Thoracic aorta (tissue), 2 donors: ENCODE measurements around the gene EEF1AKMT4. TPM values are rescaled to one million over a fixed set of nuclear protein-coding genes. Genes with fewer than 3 reads are reported as not detected.

Experiments
- ATAC-seq: fragments of 150-250 bp; one replicate; pipeline ENCODE4 v1.8.0; 2017; ENCODE audit warnings: low read depth; ENCODE audit not compliant: insufficient number of reproducible peaks, low FRiP score
- DNase-seq: peaks from one replicate; pipeline ENCODE4 v3.0.0-alpha.2; 2020; ENCODE audit warnings: low spot score
- H3K27ac ChIP-seq, 2 donors: fragments of 200-600 bp; sonication (generic); 1 replicate in 1 of 2; 2 replicates in 1 of 2; pipeline ENCODE4 v1.5.1; 2016; ENCODE audit warnings: mild to moderate bottlenecking in 2 of 2, moderate library complexity in 2 of 2
- H3K27me3 ChIP-seq: fragments of 200-600 bp; sonication (generic); replicated peaks from 2 replicates; pipeline ENCODE4 v1.6.0; 2016; ENCODE audit warnings: mild to moderate bottlenecking; ENCODE audit not compliant: insufficient read depth
- H3K36me3 ChIP-seq: fragments of 200-600 bp; sonication (generic); one replicate; pipeline ENCODE4 v1.5.1; 2016
- H3K4me1 ChIP-seq, 2 donors: fragments of 200-600 bp; sonication (generic); 1 replicate in 1 of 2; 2 replicates in 1 of 2; pipeline versions ENCODE4 v1.5.1 to v1.6.0; 2016; ENCODE audit warnings: low read depth in 2 of 2, mild to moderate bottlenecking in 1 of 2; ENCODE audit not compliant: control insufficient read depth in 1 of 2
- H3K4me3 ChIP-seq: fragments of 200-600 bp; sonication (generic); 2 replicates; pipeline ENCODE4 v1.5.1; 2016; ENCODE audit warnings: mild to moderate bottlenecking
- H3K9me3 ChIP-seq: fragments of 200-600 bp; sonication (generic); 2 replicates; pipeline ENCODE4 v1.5.1; 2016
- total RNA-seq, 2 donors: library from RNA; depleted of rRNA; stranded (reverse); fragments of >200 nt; gene quantifications; one replicate each; pipeline versions ENCODE4 v1.1.0 to v1.2.3, GENCODE V29; 2016
- TF ChIP-seq, protein P1 (sequence below): fragments of 200-600 bp; sonication (generic); IDR thresholded peaks from one replicate; pipeline ENCODE4 v1.5.1; 2019; ENCODE audit warnings: antibody characterized with exemption

Gene EEF1AKMT4
- total RNA-seq, 2 donors from 2014 or later, result 3.8 to 4.0 TPM

- DNase-seq (no peak), ATAC-seq (no peak)
- no peaks in the 10 kb centered on the region for H3K36me3 ChIP-seq
- H3K4me3 ChIP-seq, result no peak overlapping the region
- H3K27me3 ChIP-seq, result no peaks in the 10 kb centered on the region
- H3K27ac ChIP-seq, result no peak overlapping the region
- H3K4me1 ChIP-seq, result no peaks in the 10 kb centered on the region
- H3K9me3 ChIP-seq, result no peaks in the 10 kb centered on the region
- TF ChIP-seq, protein P1, sequence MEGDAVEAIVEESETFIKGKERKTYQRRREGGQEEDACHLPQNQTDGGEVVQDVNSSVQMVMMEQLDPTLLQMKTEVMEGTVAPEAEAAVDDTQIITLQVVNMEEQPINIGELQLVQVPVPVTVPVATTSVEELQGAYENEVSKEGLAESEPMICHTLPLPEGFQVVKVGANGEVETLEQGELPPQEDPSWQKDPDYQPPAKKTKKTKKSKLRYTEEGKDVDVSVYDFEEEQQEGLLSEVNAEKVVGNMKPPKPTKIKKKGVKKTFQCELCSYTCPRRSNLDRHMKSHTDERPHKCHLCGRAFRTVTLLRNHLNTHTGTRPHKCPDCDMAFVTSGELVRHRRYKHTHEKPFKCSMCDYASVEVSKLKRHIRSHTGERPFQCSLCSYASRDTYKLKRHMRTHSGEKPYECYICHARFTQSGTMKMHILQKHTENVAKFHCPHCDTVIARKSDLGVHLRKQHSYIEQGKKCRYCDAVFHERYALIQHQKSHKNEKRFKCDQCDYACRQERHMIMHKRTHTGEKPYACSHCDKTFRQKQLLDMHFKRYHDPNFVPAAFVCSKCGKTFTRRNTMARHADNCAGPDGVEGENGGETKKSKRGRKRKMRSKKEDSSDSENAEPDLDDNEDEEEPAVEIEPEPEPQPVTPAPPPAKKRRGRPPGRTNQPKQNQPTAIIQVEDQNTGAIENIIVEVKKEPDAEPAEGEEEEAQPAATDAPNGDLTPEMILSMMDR, result no peak
Observed at GRCh38 chr3:184211718-184212117, 37.8 kb upstream of the EEF1AKMT4 start.

GRCh38 chr3:184218814-184219213, 30.7 kb upstream of the EEF1AKMT4 start:
- no peaks in the 10 kb centered on the region for H3K4me1 ChIP-seq
- no peak for ATAC-seq
- no peaks in the 10 kb centered on the region for H3K36me3 ChIP-seq
- no peak overlapping the region for H3K27ac ChIP-seq
- no peaks in the 10 kb centered on the region for H3K27me3 ChIP-seq
- TF ChIP-seq, protein P1, result no peak
- no peak overlapping the region for H3K4me3 ChIP-seq
- DNase-seq, result no peak
- no peaks in the 10 kb centered on the region for H3K9me3 ChIP-seq

- no peak overlapping the region for H3K4me3 ChIP-seq
- H3K9me3 ChIP-seq, result no peaks in the 10 kb centered on the region
- no peak for ATAC-seq
- no peaks in the 10 kb centered on the region for H3K4me1 ChIP-seq
- no peak overlapping the region for H3K27ac ChIP-seq
- TF ChIP-seq, protein P1, result no peak
- H3K27me3 ChIP-seq, result peaks cover 5% of the 10 kb centered on the region
- no peaks in the 10 kb centered on the region for H3K36me3 ChIP-seq
- DNase-seq, result no peak
Observed at GRCh38 chr3:184222521-184222920, 27.0 kb upstream of the EEF1AKMT4 start.

- H3K27me3 ChIP-seq, result peaks cover 5% of the 10 kb centered on the region
- no peak for ATAC-seq
Observed at GRCh38 chr3:184223946-184224345, 25.5 kb upstream of the EEF1AKMT4 start.

DNA sequence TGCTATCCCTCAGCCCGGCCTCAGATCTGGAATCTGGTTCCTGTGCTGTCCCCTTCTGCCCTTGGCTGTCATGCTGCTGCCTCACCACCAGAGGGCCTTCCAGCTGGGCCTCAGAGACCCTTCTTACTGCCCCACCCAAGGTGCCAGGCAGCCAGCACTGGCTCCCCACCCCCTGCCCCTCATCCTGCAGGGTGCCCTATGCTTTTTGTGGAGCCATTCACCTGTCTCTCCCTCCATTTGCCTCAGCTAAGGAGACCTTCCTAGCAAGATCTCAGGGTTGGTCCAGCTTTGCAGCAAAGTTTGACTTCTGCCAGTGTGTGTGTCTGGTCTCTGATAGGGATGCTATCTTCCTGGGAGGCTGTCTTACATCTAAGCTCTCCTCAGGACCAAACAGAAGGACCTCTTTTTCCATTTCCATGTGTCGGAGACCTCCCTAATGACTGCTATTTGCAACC, 22.0 kb upstream of the EEF1AKMT4 start:
- Histone ChIP-seq H3K36me3 (no peaks in the 10 kb centered on the region), H3K27me3 (peaks cover 22% of the 10 kb centered on the region), H3K9me3 (no peaks in the 10 kb centered on the region), H3K4me3 (no peak overlapping the region), H3K4me1 (peaks cover 12 to 18% of the 10 kb centered on the region in 2 donors), H3K27ac (no peak overlapping the region)
- TF ChIP-seq, protein P1, result peak; percentile 61
- no peak for DNase-seq
- ATAC-seq, result no peak

More at GRCh38 chr3:184223946-184224345, 25.5 kb upstream of the EEF1AKMT4 start:
- no peaks in the 10 kb centered on the region for H3K4me1 ChIP-seq
- TF ChIP-seq, protein P1, result no peak
- DNase-seq, result no peak
- no peak overlapping the region for H3K4me3 ChIP-seq
- H3K9me3 ChIP-seq, result no peaks in the 10 kb centered on the region
- no peak overlapping the region for H3K27ac ChIP-seq
- no peaks in the 10 kb centered on the region for H3K36me3 ChIP-seq
